ENCODE results near the gene COA7.

- TF ChIP-seq EP300 (IDR thresholded peaks at IDR 0.05) (no peak), CTCF (IDR thresholded peaks at IDR 0.05) (no peak), POLR2AphosphoS5 (IDR thresholded peaks at IDR 0.05) (no peak), POLR2A (IDR thresholded peaks at IDR 0.05) (no peak)
These were observed 30.0 kb upstream of the COA7 start for GRCh38 chr1:52727956-52728656.

All from sigmoid colon (tissue), 4 donors.